OCI-LY1 (cell line): ENCODE results near the gene SMIM32.

Experiments
- H2AFZ ChIP-seq: fragments of 200-600 bp; sonication (generic), shearing (Covaris generic); 2 replicates; pipeline ENCODE4 v1.6.0; 2014; ENCODE audit warnings: antibody characterized with exemption, mild to moderate bottlenecking, low read length
- H3F3A ChIP-seq: fragments of 200-600 bp; sonication (generic), shearing (Covaris generic); 2 replicates; pipeline ENCODE4 v1.6.0; 2014; ENCODE audit warnings: mild to moderate bottlenecking, antibody characterized with exemption, low read length, moderate library complexity; ENCODE audit not compliant: insufficient read depth
- H3K27ac ChIP-seq: fragments of 200-600 bp; sonication (generic); 2 replicates; pipeline ENCODE4 v1.5.1; 2014; ENCODE audit warnings: low read length, mixed run types, mild to moderate bottlenecking, low read depth; ENCODE audit not compliant: poor library complexity, severe bottlenecking
- H3K27me3 ChIP-seq: fragments of 200-600 bp; sonication (generic); 2 replicates; pipeline ENCODE4 v1.6.0; 2014; ENCODE audit warnings: antibody characterized with exemption, mild to moderate bottlenecking, low read length, moderate library complexity; ENCODE audit not compliant: insufficient read depth
- H3K36me3 ChIP-seq: fragments of 200-600 bp; sonication (generic); 2 replicates; pipeline ENCODE4 v1.6.1; 2014; ENCODE audit warnings: mild to moderate bottlenecking, antibody characterized with exemption, low read length, moderate library complexity, mixed read lengths; ENCODE audit not compliant: insufficient read depth
- H3K4me1 ChIP-seq: fragments of 200-600 bp; sonication (generic); 2 replicates; pipeline ENCODE4 v1.5.1; 2014; ENCODE audit warnings: mild to moderate bottlenecking, low read length, moderate library complexity; ENCODE audit not compliant: insufficient read depth, severe bottlenecking
- H3K4me2 ChIP-seq: fragments of 200-600 bp; sonication (generic), shearing (Covaris generic); 2 replicates; pipeline ENCODE4 v1.6.1; 2014; ENCODE audit warnings: low read length
- H3K4me3 ChIP-seq: fragments of 200-600 bp; sonication (generic); 2 replicates; pipeline ENCODE4 v1.5.1; 2014; ENCODE audit warnings: low read length, low read depth, mild to moderate bottlenecking, mixed read lengths; ENCODE audit not compliant: poor library complexity, severe bottlenecking
- H3K79me2 ChIP-seq: fragments of 200-600 bp; shearing (Covaris generic); 2 replicates; pipeline ENCODE4 v1.6.1; 2016; ENCODE audit warnings: mixed run types, low read length, mixed read lengths; ENCODE audit not compliant: insufficient read depth
- H3K9ac ChIP-seq: fragments of 200-600 bp; sonication (generic), shearing (Covaris generic); 2 replicates; pipeline ENCODE4 v1.6.1; 2014; ENCODE audit warnings: mild to moderate bottlenecking, low read length, mixed read lengths
- H3K9me2 ChIP-seq: fragments of 200-600 bp; sonication (generic), shearing (Covaris generic); 2 replicates; pipeline ENCODE4 v1.6.1; 2014; ENCODE audit warnings: low read depth, mild to moderate bottlenecking, low read length, mixed read lengths
- H3K9me3 ChIP-seq: fragments of 200-600 bp; shearing (Covaris generic); 2 replicates; pipeline ENCODE4 v1.6.1; 2014; ENCODE audit warnings: low read length, mixed read lengths
- H4K20me1 ChIP-seq: fragments of 200-600 bp; sonication (generic), shearing (Covaris generic); 2 replicates; pipeline ENCODE4 v1.6.0; 2016; ENCODE audit warnings: mild to moderate bottlenecking, low read length; ENCODE audit not compliant: insufficient read depth
- EZH2 ChIP-seq: fragments of 200-600 bp; sonication (generic), shearing (Covaris generic); IDR thresholded peaks from 2 replicates; pipeline ENCODE4 v1.8.0; 2017; ENCODE audit warnings: borderline replicate concordance, mixed run types, mild to moderate bottlenecking, antibody characterized with exemption, low read length, moderate library complexity, mixed read lengths
- TF ChIP-seq, protein P1 (sequence below): fragments of 200-600 bp; sonication (generic), shearing (Covaris generic); IDR thresholded peaks from 2 replicates; pipeline ENCODE4 v1.5.1; 2017; ENCODE audit warnings: mild to moderate bottlenecking, antibody characterized with exemption, low read length, moderate library complexity, mixed read lengths

The SMIM32 gene

DNA sequence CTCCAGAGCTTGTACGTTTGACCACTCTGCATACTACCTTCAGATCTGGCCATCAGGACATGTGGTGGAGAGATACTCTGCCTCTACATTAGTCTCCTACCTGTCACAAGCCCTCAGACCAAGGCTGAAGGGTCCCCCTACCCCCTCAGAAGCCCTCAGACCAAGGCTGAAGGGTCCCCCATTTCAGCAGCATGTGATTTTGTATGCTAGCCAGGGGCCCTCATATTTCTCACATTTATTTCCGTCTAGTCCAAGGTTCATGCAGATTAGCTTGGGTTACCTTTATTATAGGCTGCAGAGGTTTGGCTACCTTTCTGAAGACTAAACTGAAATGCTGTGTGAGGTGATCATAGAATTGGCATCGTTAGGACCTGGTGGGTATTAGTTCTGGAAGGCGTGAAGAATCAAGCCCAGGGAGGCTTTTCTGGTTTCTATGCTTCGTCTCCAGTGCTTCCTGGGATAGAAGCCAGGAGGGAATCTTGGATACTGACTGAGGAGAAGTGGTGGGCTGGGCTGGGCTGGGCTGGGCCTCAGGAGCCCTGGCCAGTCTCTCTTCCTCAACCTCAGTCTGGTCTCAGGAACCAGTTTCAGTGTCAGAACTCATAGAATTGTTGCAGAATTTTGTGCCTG, 2.8 kb downstream of the SMIM32 start:
- Histone ChIP-seq H3K36me3 (peaks cover 10% of the 10 kb centered on the region; the same call in 1 of the 2 replicates), H3K4me2 (no peak overlapping the region), H3F3A (no peaks in the 10 kb centered on the region), H3K79me2 (no peaks in the 10 kb centered on the region), H3K27ac (no peak overlapping the region), H3K9me3 (no peaks in the 10 kb centered on the region), H3K27me3 (no peaks in the 10 kb centered on the region), H3K4me1 (no peaks in the 10 kb centered on the region), H3K9me2 (no peaks in the 10 kb centered on the region), H3K9ac (no peak overlapping the region), H4K20me1 (no peaks in the 10 kb centered on the region), H2AFZ (no peak overlapping the region), H3K4me3 (no peak overlapping the region)
- TF ChIP-seq, protein P1, sequence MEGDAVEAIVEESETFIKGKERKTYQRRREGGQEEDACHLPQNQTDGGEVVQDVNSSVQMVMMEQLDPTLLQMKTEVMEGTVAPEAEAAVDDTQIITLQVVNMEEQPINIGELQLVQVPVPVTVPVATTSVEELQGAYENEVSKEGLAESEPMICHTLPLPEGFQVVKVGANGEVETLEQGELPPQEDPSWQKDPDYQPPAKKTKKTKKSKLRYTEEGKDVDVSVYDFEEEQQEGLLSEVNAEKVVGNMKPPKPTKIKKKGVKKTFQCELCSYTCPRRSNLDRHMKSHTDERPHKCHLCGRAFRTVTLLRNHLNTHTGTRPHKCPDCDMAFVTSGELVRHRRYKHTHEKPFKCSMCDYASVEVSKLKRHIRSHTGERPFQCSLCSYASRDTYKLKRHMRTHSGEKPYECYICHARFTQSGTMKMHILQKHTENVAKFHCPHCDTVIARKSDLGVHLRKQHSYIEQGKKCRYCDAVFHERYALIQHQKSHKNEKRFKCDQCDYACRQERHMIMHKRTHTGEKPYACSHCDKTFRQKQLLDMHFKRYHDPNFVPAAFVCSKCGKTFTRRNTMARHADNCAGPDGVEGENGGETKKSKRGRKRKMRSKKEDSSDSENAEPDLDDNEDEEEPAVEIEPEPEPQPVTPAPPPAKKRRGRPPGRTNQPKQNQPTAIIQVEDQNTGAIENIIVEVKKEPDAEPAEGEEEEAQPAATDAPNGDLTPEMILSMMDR = no peak
- no peak for TF ChIP-seq EZH2

DNA sequence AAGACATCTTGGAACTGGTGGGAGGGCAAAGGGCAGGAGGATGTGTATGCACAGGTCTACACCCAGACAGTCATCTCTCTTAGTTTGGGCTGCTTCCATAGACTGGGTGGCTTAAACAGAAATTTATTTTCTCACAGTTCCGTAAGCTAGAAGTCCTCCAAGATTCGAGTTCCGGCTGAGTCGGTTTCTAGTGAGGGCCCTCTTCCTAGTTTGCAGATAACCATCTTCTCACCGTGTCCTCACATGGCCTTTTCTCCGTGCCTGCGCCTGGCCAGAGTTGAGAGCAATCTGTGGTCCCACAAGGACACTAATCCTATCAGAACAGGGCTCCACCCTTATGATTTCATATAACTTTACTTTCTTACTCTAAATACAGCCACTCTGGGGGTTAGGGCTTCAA, 4.1 kb downstream of the SMIM32 start:
- H3K79me2 ChIP-seq = no peaks in the 10 kb centered on the region
- H3K9ac ChIP-seq = no peak overlapping the region
- peaks cover 10% of the 10 kb centered on the region; the same call in 1 of the 2 replicates for H3K36me3 ChIP-seq
- H2AFZ ChIP-seq = no peak overlapping the region
- H3K4me1 ChIP-seq = no peaks in the 10 kb centered on the region
- H3F3A ChIP-seq = no peaks in the 10 kb centered on the region
- H3K27me3 ChIP-seq = no peaks in the 10 kb centered on the region
- no peaks in the 10 kb centered on the region for H4K20me1 ChIP-seq
- H3K4me2 ChIP-seq = no peak overlapping the region
- no peaks in the 10 kb centered on the region for H3K9me2 ChIP-seq
- TF ChIP-seq, protein P1 = no peak
- TF ChIP-seq EZH2 = no peak
- no peak overlapping the region for H3K4me3 ChIP-seq
- H3K27ac ChIP-seq = no peak overlapping the region
- H3K9me3 ChIP-seq = no peaks in the 10 kb centered on the region

DNA sequence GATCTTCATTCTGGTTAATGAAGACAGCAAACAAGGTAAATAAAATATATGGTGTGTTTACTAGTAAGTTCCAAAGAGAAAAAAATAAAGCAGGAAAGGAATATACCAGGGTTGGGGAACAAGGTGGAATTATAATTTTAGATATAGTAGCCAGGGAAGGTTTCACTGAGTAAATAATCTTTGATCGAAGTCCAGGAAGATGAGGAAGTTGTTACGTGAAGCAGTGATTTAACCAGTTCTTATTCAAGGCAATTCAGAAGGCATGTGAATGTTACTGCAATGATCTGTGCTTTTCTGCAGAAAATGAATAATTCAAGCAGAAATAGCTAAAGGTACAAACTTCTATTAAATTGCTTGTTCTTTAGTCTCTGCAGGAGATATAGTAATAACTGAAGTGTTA, 6.2 kb downstream of the SMIM32 start:
- H3F3A ChIP-seq = no peaks in the 10 kb centered on the region
- peaks cover 12% of the 10 kb centered on the region; the same call in 1 of the 2 replicates for H3K36me3 ChIP-seq
- no peak overlapping the region for H3K4me3 ChIP-seq
- no peak overlapping the region for H3K9ac ChIP-seq
- no peaks in the 10 kb centered on the region for H4K20me1 ChIP-seq
- H3K9me3 ChIP-seq = no peaks in the 10 kb centered on the region
- H3K9me2 ChIP-seq = no peaks in the 10 kb centered on the region
- H3K4me2 ChIP-seq = no peak overlapping the region
- TF ChIP-seq EZH2 = no peak
- TF ChIP-seq, protein P1 = no peak
- no peak overlapping the region for H3K27ac ChIP-seq
- H3K27me3 ChIP-seq = no peaks in the 10 kb centered on the region
- H2AFZ ChIP-seq = no peak overlapping the region
- H3K79me2 ChIP-seq = no peaks in the 10 kb centered on the region
- no peaks in the 10 kb centered on the region for H3K4me1 ChIP-seq
